Cardiac septum (tissue), 1 donor: ENCODE data around the gene DCAF16. TPM values are rescaled to one million over a fixed set of nuclear protein-coding genes. Genes with fewer than 3 reads are reported as not detected.
A peak's percentile ranks its signal among the peaks of the same experiment; 100 is the strongest.
"Not testable (repeated sequence)": the region's sequence is repeated elsewhere in the genome, so short reads cannot be mapped to it uniquely, and the experiment has no call there.

Source experiments
- DNase-seq: peaks from one replicate; pipeline ENCODE4 v3.0.0-alpha.2; 2020; ENCODE audit warnings: low spot score
- intact Hi-C: fragments of 100-400 bp; cut with DNase I; formaldehyde crosslinking; loops from one replicate; pipeline ENCODE4 v1.14.0; 2022
- long read RNA-seq: library from polyadenylated mRNA; unstranded; transcript quantifications from one replicate; pipeline ENCODE4 v2.0.0, GENCODE V29; 2021
- total RNA-seq: library from RNA; stranded (reverse); fragmentation: NEBNext Ultra II Directional; extraction: Animal tissue kit (Norgen Biotek cat#: 25700); gene quantifications from one replicate; pipeline ENCODE4 v1.2.1, GENCODE V29; 2021
- donor health status: DM: no; HTN: no; CAD: no.

The DCAF16 gene
- total RNA-seq: 17.9 TPM
- long read RNA-seq, full-length matches to known transcripts: 3 of 11 reads
- long read RNA-seq, partial matches to known transcripts: 0 of 11 reads
- long read RNA-seq, other reads (novel, unspliced or antisense): 8 of 11 reads

DNA sequence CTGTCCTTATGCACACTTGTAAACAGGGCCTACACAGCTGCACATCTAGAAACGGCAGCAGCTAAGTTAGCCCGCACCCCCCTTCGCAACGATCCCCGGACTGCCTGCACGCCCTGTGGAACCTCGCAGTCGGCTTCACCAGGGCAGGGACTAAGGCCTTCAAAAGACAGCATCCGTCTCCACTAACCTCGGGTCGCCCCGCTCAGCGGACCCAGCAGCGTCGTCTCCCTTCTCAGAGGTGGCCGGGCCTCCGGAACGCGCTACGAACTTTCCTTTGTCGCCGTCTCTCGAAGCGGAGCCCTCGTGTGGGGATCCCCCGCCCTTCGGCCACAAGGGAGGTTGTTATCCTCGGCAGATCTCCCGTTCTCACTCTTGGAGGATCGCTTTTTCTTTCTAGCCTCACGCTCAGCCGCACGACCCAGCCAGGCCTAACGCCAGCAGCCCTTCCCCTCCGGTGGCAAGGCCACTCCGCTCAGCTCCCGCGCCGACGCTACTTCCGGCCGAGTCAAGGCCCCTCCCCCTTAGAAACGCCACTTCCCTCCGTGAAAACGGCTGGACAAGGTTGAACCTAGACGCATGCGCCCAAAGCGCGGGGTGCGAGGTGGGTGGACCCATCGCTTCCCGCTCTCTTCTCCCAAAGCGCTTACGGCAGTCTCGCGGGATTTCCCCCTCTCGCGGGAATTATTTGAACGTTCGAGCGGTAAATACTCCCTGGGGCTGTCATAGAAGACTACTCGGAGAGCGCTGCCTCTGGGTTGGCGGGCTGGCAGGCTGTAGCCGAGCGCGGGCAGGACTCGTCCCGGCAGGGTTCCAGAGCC lies at the start of gene DCAF16, which contains the start of gene NCAPG:
Gene DCAF16, minus strand, starts transcription at position 498 of the 818 bp plus-strand sequence. CDS start 6,616 bp downstream, outside the sequence.
Gene NCAPG, plus strand, starts transcription at position 720 of the 818 bp plus-strand sequence. CDS start 99 bp downstream, outside the sequence.
- intact Hi-C loops: loop anchor here (1.0 kb wide), 2 partner anchors 212 to 233 kb away; partner anchors contain the start of gene LAP3
- peak; percentile 100 for DNase-seq

GRCh38 chr4:17859793-17860406 lies 49.3 kb upstream of the DCAF16 start:
- DNase-seq: no peak
- intact Hi-C loops: no loop called here

- intact Hi-C loops: no loop called here
- no peak for DNase-seq
These were observed 43.5 kb upstream of the DCAF16 start for GRCh38 chr4:17854036-17854435.

DNA sequence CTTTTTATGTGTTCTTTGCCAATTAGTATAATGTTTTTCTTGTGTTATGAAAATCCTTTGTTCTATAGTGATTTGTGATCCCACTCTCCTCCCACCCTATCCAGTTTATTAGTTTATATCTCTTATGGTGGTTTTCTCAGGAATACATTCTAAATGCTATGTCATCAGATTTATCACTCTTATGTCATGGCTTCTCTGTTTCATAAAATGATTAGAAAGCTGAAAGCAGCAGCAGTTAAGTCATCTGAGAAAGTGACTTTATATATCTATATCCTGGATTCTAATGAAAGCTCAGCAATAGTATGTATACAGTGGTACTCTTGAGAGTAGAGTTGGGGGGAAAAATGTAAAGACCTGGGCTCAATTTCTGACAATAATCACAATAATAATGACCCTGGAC lies 41.4 kb upstream of the DCAF16 start:
- intact Hi-C loops: no loop called here

DNA sequence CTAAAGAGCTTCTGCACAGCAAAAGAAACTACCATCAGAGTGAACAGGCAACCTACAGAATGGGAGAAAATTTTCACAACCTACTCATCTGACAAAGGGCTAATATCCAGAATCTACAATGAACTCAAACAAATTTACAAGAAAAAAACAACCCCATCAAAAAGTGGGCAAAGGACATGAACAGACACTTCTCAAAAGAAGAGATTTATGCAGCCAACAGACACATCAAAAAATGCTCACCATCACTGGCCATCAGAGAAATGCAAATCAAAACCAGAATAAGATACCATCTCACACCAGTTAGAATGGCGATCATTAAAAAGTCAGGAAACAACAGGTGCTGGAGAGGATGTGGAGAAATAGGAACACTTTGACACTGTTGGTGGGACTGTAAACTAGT lies 39.7 kb upstream of the DCAF16 start:
- intact Hi-C loops, DNase-seq: not testable (repeated sequence)

More for the DNA sequence above, 41.4 kb upstream of the DCAF16 start:
- DNase-seq: no peak

GRCh38 chr4:17846266-17846665 lies 35.7 kb upstream of the DCAF16 start:
- intact Hi-C loops: no loop called here
- no peak for DNase-seq

DNA sequence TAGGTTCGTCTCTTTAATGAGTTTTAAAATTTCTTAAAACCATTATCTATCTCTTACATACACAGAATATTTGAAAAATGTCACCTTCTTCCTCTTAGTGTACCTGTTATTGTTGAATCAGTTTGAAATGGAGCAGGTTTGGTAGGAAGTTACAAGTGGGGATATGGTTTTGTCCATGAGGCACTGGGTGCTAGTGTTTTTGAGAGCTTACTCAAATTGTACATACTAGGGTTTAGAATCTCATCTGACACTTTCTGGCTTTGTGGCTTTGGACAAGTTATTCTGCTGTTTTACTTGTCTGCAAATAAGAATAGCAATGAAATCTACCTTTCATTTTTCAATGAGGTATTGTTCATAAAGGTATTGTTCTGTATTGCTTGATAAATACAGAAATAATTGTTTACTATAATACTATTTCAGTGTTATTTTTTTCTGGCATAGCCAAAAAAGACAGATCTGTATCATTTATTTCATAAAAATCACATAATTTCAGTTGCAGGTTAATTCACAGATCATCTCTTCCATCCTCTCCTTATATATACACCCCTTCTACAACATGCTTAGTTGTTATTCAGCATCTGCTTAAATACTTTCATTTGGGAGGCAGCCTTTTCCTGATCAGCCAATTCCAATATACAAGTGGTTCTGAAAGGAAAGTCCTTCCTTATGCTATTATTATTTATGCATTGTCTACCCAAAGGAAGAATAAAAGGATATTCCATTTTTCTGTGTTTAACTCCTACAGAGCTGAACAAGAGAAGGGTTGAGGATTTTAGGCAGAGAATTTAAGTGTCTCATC lies 13.5 kb upstream of the DCAF16 start:
- intact Hi-C loops: no loop called here
- DNase-seq: no peak

DNA sequence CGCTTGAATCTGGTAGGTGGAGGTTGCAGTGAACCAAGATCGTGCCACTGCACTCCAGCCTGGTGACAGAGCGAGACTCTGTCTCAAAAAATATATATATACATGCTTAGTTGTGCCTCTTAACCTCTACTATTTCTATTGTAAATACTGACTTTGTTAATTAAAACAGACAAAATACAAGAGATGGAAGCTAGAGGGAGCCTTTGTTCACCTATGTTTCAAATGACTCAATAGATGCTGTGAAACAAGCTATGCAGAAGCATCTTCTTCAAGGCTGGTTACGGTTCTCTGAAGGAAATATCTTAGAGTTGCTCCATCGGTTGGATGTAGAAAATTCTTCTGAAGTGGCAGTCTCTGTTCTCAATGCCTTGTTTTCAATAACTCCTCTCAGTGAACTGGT lies 6.5 kb upstream of the DCAF16 start:
- no peak for DNase-seq
- intact Hi-C loops: loop anchor here (5.0 kb wide), 2 partner anchors 550 to 775 kb away; no protein-coding TSS in a partner anchor

GRCh38 chr4:17816142-17816541 lies 5.6 kb upstream of the DCAF16 start:
- intact Hi-C loops: loop anchor here (5.0 kb wide), 2 partner anchors 551 to 776 kb away; no protein-coding TSS in a partner anchor
- DNase-seq: no peak

GRCh38 chr4:17814140-17814539 lies 3.6 kb upstream of the DCAF16 start:
- DNase-seq: no peak
- intact Hi-C loops: no loop called here

DNA sequence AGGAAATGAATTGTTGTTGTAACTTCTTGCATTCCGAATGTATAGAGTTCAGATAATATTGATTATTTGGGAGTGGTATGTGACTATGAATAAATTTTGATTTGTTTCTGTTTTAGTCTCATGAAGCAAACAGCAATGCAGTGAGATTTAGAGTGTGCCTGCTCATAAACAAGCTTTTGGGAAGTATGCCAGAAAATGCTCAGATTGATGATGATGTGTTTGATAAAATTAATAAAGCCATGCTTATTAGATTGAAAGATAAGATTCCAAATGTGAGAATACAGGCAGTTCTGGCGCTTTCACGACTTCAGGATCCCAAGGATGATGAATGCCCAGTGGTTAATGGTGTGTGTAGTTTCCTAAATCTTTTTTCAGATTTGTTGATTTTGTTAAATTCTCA lies 2.2 kb upstream of the DCAF16 start:
- intact Hi-C loops: no loop called here
- DNase-seq: no peak

- DNase-seq: no peak
- intact Hi-C loops: no loop called here
These were observed 1.6 kb upstream of the DCAF16 start for GRCh38 chr4:17812125-17812524.

DNA sequence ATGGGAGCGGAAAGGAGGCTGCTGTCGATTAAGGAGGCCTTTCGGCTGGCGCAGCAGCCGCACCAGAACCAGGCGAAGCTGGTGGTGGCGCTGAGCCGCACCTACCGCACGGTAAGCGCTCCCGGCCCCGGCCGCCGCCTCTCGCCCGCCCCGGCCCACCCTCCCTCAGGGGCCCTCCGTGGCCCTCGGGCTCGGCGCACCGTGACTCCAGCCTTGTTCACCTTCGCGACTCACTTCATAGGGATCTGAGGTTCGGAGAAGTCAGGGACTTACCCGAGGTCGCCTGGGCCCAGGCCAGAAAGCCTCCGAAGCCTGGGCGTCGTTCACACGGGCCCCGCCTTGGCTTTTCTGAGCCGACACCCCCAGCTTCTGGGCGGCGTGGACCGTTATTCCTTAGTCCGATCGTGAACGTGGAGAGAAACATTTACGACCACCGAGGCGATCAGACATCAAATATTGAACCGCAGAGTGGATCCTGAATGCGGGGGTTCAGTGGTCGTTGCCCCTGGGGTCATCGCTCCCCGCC lies 584 bp upstream of the DCAF16 start:
- intact Hi-C loops: no loop called here
- DNase-seq: no peak

GRCh38 chr4:17809667-17810066 lies 890 bp downstream of the DCAF16 start:
- no peak for DNase-seq
- intact Hi-C loops: loop anchor here (1.0 to 10.0 kb wide), 4 partner anchors 195 to 262 kb away; partner anchors contain the start of genes LAP3 and MED28

DNA sequence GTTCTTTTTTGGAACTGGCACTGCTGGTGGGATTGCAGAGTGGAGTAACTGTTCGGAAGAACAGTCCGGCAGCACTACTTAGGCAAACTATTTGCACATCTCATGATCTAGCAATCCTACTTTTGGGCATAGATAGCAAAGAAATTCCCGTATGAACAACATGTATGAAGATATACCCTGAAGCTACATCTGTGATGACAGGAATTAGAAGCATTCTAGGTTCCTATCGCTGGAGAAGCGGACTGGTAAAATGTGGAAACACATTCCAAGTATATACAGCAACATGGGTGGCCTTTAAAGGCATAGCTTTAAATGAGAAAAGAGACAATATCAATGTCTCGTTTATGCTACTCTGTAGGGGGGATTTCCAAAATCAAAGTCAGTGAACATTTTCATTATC lies 3.1 kb downstream of the DCAF16 start:
- DNase-seq: no peak
- intact Hi-C loops: loop anchor here (5.0 to 10.0 kb wide), 2 partner anchors 193 to 260 kb away; partner anchors contain the start of gene MED28

- no peak for DNase-seq
- intact Hi-C loops: loop anchor here (5.0 to 10.0 kb wide), 2 partner anchors 191 to 258 kb away; partner anchors contain the start of gene MED28
These were observed 4.9 kb downstream of the DCAF16 start for GRCh38 chr4:17805580-17806155.

DNA sequence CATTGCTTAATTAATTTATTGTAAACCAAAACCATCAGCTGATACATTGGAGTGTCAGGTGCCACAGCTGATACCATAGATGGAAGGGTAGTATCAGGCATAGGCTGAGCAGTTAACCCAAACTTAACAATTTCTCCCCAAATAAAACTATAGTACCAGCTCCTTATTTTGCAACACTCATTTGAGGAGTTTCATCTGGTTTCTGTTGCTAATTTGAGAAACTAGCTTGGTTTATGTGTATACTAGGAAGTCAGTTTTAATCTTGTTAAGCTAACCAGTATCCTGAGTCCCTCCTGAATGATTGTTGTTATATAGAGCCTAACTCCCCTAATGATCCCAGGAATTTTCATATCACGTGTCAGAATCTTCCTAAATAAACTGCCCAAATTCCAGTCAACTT lies 12.7 kb downstream of the DCAF16 start:
- DNase-seq: no peak
- intact Hi-C loops: no loop called here

- intact Hi-C loops: no loop called here
- DNase-seq: no peak
These were observed 15.8 kb downstream of the DCAF16 start for GRCh38 chr4:17794730-17795129.

- DNase-seq: no peak
- intact Hi-C loops: no loop called here
These were observed 21.6 kb downstream of the DCAF16 start for GRCh38 chr4:17788956-17789355.
